A673 (cell line): ENCODE data around the gene EFNA5.

ENCODE experiments used
- EZH2 ChIP-seq: fragments of 200-600 bp; sonication (generic); IDR thresholded peaks from 2 replicates; pipeline ENCODE4 v1.6.1; 2017; ENCODE audit warnings: borderline replicate concordance, low read depth, mild to moderate bottlenecking, mixed read lengths, antibody characterized with exemption, low read length; ENCODE audit not compliant: poor library complexity, severe bottlenecking
- TF ChIP-seq, protein P1 (sequence below): fragments of 300-800, 200-600 bp; sonication (generic); conservative IDR thresholded peaks from 2 replicates; pipeline ENCODE4 v1.5.1; 2017; ENCODE audit warnings: low read depth, mild to moderate bottlenecking, antibody characterized with exemption, low read length, moderate library complexity, mixed read lengths

DNA sequence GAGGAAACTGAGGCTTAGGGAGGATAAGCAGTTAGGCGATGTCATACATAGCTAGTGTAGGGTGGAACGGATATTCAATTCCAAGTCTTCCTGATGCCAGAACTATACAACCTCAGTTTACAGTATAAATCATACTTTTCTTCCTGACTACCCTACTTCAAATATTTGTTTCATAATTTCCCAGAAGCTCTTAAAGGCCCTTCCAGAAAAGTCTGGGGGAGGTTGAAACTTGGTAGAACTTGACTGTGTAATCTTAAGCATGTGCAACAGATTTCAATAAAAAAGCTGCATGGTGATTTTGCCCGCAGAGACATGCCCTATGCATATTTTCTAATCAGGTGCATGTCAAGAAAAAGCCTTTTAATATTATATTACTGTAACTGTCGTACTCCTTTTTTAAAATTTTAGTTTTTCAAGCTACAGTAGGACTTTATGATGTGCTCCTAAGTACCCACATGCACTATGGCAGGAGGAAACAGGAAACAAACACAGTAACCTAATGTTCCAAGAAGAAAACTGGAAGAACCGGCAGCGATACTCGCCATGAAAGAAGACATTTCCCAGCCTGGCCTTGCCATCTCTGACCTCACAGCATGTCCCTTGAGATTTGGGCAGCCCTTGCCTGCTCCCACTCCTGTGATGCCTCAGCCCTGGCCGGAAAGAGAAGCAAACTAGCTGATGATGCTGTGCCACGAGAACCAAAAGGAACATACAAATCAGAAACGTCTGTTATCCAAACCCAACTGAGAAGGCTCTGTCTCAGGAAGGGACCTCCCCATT lies 266.0 kb downstream of the EFNA5 start:
- no peak for TF ChIP-seq EZH2
- TF ChIP-seq, protein P1, sequence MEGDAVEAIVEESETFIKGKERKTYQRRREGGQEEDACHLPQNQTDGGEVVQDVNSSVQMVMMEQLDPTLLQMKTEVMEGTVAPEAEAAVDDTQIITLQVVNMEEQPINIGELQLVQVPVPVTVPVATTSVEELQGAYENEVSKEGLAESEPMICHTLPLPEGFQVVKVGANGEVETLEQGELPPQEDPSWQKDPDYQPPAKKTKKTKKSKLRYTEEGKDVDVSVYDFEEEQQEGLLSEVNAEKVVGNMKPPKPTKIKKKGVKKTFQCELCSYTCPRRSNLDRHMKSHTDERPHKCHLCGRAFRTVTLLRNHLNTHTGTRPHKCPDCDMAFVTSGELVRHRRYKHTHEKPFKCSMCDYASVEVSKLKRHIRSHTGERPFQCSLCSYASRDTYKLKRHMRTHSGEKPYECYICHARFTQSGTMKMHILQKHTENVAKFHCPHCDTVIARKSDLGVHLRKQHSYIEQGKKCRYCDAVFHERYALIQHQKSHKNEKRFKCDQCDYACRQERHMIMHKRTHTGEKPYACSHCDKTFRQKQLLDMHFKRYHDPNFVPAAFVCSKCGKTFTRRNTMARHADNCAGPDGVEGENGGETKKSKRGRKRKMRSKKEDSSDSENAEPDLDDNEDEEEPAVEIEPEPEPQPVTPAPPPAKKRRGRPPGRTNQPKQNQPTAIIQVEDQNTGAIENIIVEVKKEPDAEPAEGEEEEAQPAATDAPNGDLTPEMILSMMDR, result no peak
